Astrocyte (in vitro differentiated cells and primary cell): ENCODE data around the gene CYBRD1. TPM values are rescaled to one million over a fixed set of nuclear protein-coding genes. Genes with fewer than 3 reads are reported as not detected.
A peak's percentile ranks its signal among the peaks of the same experiment; 100 is the strongest.

Experiments used
- DNase-seq: peaks from one replicate; pipeline ENCODE4 v3.0.0-alpha.2; 2010; ENCODE audit warnings: low read depth
- FAIRE-seq: peaks from 2 replicates; lab custom pipeline; 2011; peaks lifted over from hg19 to GRCh38; lab: Jason Lieb, UNC
- H2AFZ ChIP-seq: 2 replicates; pipeline ENCODE4 v1.6.0; 2012; ENCODE audit warnings: low read depth, low read length, inconsistent platforms
- H3K27ac ChIP-seq: 2 replicates; pipeline ENCODE4 v1.5.1; 2011; ENCODE audit warnings: low read depth, low read length, inconsistent platforms
- H3K27me3 ChIP-seq: 2 replicates; pipeline ENCODE4 v1.6.0; 2011; ENCODE audit warnings: low read length, inconsistent platforms; ENCODE audit not compliant: insufficient read depth
- H3K36me3 ChIP-seq: 2 replicates; pipeline ENCODE4 v1.5.1; 2011; ENCODE audit warnings: low read length, inconsistent platforms; ENCODE audit not compliant: insufficient read depth
- H3K4me1 ChIP-seq: 2 replicates; pipeline ENCODE4 v1.5.1; 2011; ENCODE audit warnings: low read length, inconsistent platforms; ENCODE audit not compliant: insufficient read depth
- H3K4me2 ChIP-seq: 2 replicates; pipeline ENCODE4 v1.6.0; 2012; ENCODE audit warnings: low read length, inconsistent platforms
- H3K4me3 ChIP-seq: 2 replicates; pipeline ENCODE4 v1.5.1; 2011; ENCODE audit warnings: low read depth, mild to moderate bottlenecking, low read length, inconsistent platforms; ENCODE audit not compliant: insufficient read depth
- H3K79me2 ChIP-seq: 2 replicates; pipeline ENCODE4 v1.6.0; 2012; ENCODE audit warnings: mild to moderate bottlenecking, low read length, inconsistent platforms; ENCODE audit not compliant: insufficient read depth
- H3K9ac ChIP-seq: 2 replicates; pipeline ENCODE4 v1.6.0; 2012; ENCODE audit warnings: mild to moderate bottlenecking, low read length, inconsistent platforms
- H3K9me3 ChIP-seq: 2 replicates; pipeline ENCODE4 v1.5.1; 2012; ENCODE audit warnings: low read depth, mild to moderate bottlenecking, low read length, inconsistent platforms; ENCODE audit not compliant: insufficient read depth
- H4K20me1 ChIP-seq: 2 replicates; pipeline ENCODE4 v1.6.0; 2012; ENCODE audit warnings: low read length, inconsistent platforms; ENCODE audit not compliant: insufficient read depth
- H3K27ac Mint-ChIP-seq: one replicate; pipeline ENCODE4 v1.8.0; 2021; ENCODE audit warnings: mild to moderate bottlenecking, mixed read lengths; ENCODE audit not compliant: unreplicated experiment
- H3K27me3 Mint-ChIP-seq: one replicate; pipeline ENCODE4 v1.8.0; 2021; ENCODE audit warnings: low read depth, mixed read lengths; ENCODE audit not compliant: unreplicated experiment
- H3K36me3 Mint-ChIP-seq: one replicate; pipeline ENCODE4 v1.8.0; 2021; ENCODE audit warnings: low read depth, mixed read lengths; ENCODE audit not compliant: unreplicated experiment
- H3K4me1 Mint-ChIP-seq: one replicate; pipeline ENCODE4 v1.8.0; 2021; ENCODE audit warnings: low read depth, mixed read lengths; ENCODE audit not compliant: unreplicated experiment
- H3K4me3 Mint-ChIP-seq: one replicate; pipeline ENCODE4 v1.8.0; 2021; ENCODE audit warnings: mild to moderate bottlenecking, moderate library complexity, mixed read lengths; ENCODE audit not compliant: unreplicated experiment
- H3K9me3 Mint-ChIP-seq: one replicate; pipeline ENCODE4 v1.8.0; 2021; ENCODE audit warnings: mild to moderate bottlenecking, mixed read lengths; ENCODE audit not compliant: unreplicated experiment
- EZH2 ChIP-seq: IDR thresholded peaks from 2 replicates; pipeline ENCODE4 v1.6.1; 2012; ENCODE audit warnings: mild to moderate bottlenecking, low read length, inconsistent platforms; ENCODE audit not compliant: insufficient read depth
- total RNA-seq: library from RNA; stranded (reverse); gene quantifications from 2 replicates; pipeline ENCODE4 v1.2.1, GENCODE V29; 2021
- TF ChIP-seq, protein P1 (sequence below): IDR thresholded peaks from 2 replicates; pipeline ENCODE4 v1.5.1; 2011; ENCODE audit warnings: low read depth, mild to moderate bottlenecking, inconsistent platforms, low read length, moderate library complexity; ENCODE audit not compliant: insufficient read depth

Gene CYBRD1
- total RNA-seq, 1 donor from 2014 or later, result 26.7 TPM

DNA sequence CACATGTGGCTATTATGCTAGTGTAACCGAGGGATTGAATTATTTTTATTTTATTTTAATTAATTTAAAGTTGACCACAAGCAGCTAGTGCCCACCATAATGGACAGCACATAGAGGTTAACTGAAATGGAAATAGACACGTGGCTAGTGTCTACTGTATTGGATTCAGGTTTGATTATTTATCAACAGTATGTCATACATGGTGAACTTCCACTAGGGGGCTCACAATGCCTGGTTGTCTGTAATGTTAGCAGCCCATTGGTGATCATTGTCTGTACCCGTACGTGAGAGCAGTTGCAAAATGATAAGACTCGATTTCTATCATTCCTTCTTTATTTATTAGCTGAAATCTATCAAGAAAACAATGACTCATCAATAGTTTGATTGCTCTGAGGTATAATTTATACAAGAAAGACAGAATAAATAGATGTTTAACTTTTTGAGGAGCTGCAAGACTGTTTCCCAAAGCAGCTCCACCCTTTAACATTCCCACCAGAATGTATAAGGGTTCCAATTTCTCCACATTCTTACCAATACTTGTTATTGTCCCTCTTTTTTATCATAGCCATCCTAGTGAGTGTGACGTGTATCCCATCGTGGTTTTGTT is 76.5 kb downstream of the CYBRD1 start:
- H3K4me3 ChIP-seq, result no peak overlapping the region
- Mint-ChIP-seq H3K36me3 (no peaks in the 10 kb centered on the region), H3K27ac (no peak overlapping the region), H3K4me3 (no peak overlapping the region), H3K4me1 (peaks cover 7% of the 10 kb centered on the region), H3K9me3 (peaks cover 2% of the 10 kb centered on the region), H3K27me3 (peaks cover 10% of the 10 kb centered on the region)
- peak overlapping the region; percentile 24 for H3K4me2 ChIP-seq
- no peak overlapping the region for H3K9ac ChIP-seq
- DNase-seq, result peak; percentile 52
- no peak overlapping the region for H2AFZ ChIP-seq
- no peak overlapping the region for H3K27ac ChIP-seq
- H3K9me3 ChIP-seq, result no peaks in the 10 kb centered on the region
- TF ChIP-seq, protein P1, sequence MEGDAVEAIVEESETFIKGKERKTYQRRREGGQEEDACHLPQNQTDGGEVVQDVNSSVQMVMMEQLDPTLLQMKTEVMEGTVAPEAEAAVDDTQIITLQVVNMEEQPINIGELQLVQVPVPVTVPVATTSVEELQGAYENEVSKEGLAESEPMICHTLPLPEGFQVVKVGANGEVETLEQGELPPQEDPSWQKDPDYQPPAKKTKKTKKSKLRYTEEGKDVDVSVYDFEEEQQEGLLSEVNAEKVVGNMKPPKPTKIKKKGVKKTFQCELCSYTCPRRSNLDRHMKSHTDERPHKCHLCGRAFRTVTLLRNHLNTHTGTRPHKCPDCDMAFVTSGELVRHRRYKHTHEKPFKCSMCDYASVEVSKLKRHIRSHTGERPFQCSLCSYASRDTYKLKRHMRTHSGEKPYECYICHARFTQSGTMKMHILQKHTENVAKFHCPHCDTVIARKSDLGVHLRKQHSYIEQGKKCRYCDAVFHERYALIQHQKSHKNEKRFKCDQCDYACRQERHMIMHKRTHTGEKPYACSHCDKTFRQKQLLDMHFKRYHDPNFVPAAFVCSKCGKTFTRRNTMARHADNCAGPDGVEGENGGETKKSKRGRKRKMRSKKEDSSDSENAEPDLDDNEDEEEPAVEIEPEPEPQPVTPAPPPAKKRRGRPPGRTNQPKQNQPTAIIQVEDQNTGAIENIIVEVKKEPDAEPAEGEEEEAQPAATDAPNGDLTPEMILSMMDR, result peak; percentile 94
- TF ChIP-seq EZH2, result no peak
- H3K4me1 ChIP-seq, result peaks cover 5% of the 10 kb centered on the region
- H4K20me1 ChIP-seq, result no peaks in the 10 kb centered on the region
- H3K79me2 ChIP-seq, result no peaks in the 10 kb centered on the region
- H3K27me3 ChIP-seq, result peaks cover 4% of the 10 kb centered on the region
- no peaks in the 10 kb centered on the region for H3K36me3 ChIP-seq
- FAIRE-seq, result peak; percentile 62

- FAIRE-seq, result no peak
- H3K4me1 ChIP-seq, result peaks cover 5% of the 10 kb centered on the region
- Mint-ChIP-seq H3K9me3 (no peaks in the 10 kb centered on the region), H3K4me1 (peaks cover 7% of the 10 kb centered on the region), H3K36me3 (no peaks in the 10 kb centered on the region), H3K27ac (no peak overlapping the region), H3K27me3 (peaks cover 10% of the 10 kb centered on the region), H3K4me3 (no peak overlapping the region)
- peaks cover 4% of the 10 kb centered on the region for H3K27me3 ChIP-seq
- H4K20me1 ChIP-seq, result no peaks in the 10 kb centered on the region
- no peaks in the 10 kb centered on the region for H3K9me3 ChIP-seq
- TF ChIP-seq EZH2, result no peak
- TF ChIP-seq, protein P1, result no peak
- H2AFZ ChIP-seq, result no peak overlapping the region
- DNase-seq, result no peak
- no peak overlapping the region for H3K9ac ChIP-seq
- H3K36me3 ChIP-seq, result no peaks in the 10 kb centered on the region
- H3K27ac ChIP-seq, result no peak overlapping the region
- H3K4me3 ChIP-seq, result no peak overlapping the region
- H3K79me2 ChIP-seq, result no peaks in the 10 kb centered on the region
- H3K4me2 ChIP-seq, result no peak overlapping the region
Measured at GRCh38 chr2:171600126-171600525, 77.9 kb downstream of the CYBRD1 start.

GRCh38 chr2:171602352-171602751 is 80.1 kb downstream of the CYBRD1 start:
- H3K27ac ChIP-seq, result no peak overlapping the region
- DNase-seq (no peak), FAIRE-seq (no peak)
- H3K27me3 ChIP-seq, result peaks cover 4% of the 10 kb centered on the region
- Mint-ChIP-seq H3K4me3 (no peak overlapping the region), H3K9me3 (peaks cover 5% of the 10 kb centered on the region), H3K36me3 (no peaks in the 10 kb centered on the region), H3K4me1 (no peaks in the 10 kb centered on the region), H3K27ac (no peak overlapping the region), H3K27me3 (peaks cover 17% of the 10 kb centered on the region)
- no peak overlapping the region for H3K4me3 ChIP-seq
- H3K36me3 ChIP-seq, result no peaks in the 10 kb centered on the region
- no peak overlapping the region for H3K9ac ChIP-seq
- no peaks in the 10 kb centered on the region for H3K9me3 ChIP-seq
- H3K4me1 ChIP-seq, result no peaks in the 10 kb centered on the region
- H2AFZ ChIP-seq, result no peak overlapping the region
- no peaks in the 10 kb centered on the region for H4K20me1 ChIP-seq
- TF ChIP-seq, protein P1, result no peak
- TF ChIP-seq EZH2, result no peak
- H3K79me2 ChIP-seq, result no peaks in the 10 kb centered on the region
- H3K4me2 ChIP-seq, result no peak overlapping the region
